ENCODE results near the gene NAV2. TPM values are rescaled to one million over a fixed set of nuclear protein-coding genes. Genes with fewer than 3 reads are reported as not detected.

Gene NAV2
- total RNA-seq, 1 donor from 2014 or later = 10.5 TPM

GRCh38 chr11:19935507-19935906, 222.9 kb downstream of the NAV2 start:
- ATAC-seq (ENCODE audit: poor library complexity) (peak; percentile 30), DNase-seq (no peak)
- intact Hi-C loops (cut with DNase I) = loop anchor here (5.0 kb wide), 1 partner anchor 192 kb away; no protein-coding TSS in a partner anchor

GRCh38 chr11:19936461-19936860, 223.8 kb downstream of the NAV2 start:
- DNase-seq (no peak), ATAC-seq (ENCODE audit: poor library complexity) (no peak)
- intact Hi-C loops (cut with DNase I) = loop anchor here (5.0 kb wide), 1 partner anchor 191 kb away; no protein-coding TSS in a partner anchor

GRCh38 chr11:19938169-19938856, 225.7 kb downstream of the NAV2 start:
- intact Hi-C loops (cut with DNase I) = loop anchor here (5.0 kb wide), 1 partner anchor 189 kb away; no protein-coding TSS in a partner anchor
- ATAC-seq (ENCODE audit: poor library complexity) (peak; percentile 75), DNase-seq (peak; percentile 57)

GRCh38 chr11:19938866-19939265, 226.2 kb downstream of the NAV2 start:
- DNase-seq = no peak
- intact Hi-C loops (cut with DNase I) = loop anchor here (5.0 kb wide), 1 partner anchor 188 kb away; no protein-coding TSS in a partner anchor
- no peak for ATAC-seq (ENCODE audit: poor library complexity)

GRCh38 chr11:19939415-19939929, 226.8 kb downstream of the NAV2 start:
- DNase-seq (no peak), ATAC-seq (ENCODE audit: poor library complexity) (no peak)
- intact Hi-C loops (cut with DNase I) = loop anchor here (5.0 kb wide), 1 partner anchor 188 kb away; no protein-coding TSS in a partner anchor

GRCh38 chr11:19940831-19941230, 228.2 kb downstream of the NAV2 start:
- ATAC-seq (ENCODE audit: poor library complexity) (no peak), DNase-seq (no peak)
- intact Hi-C loops (cut with DNase I) = loop anchor here (10.0 kb wide), 1 partner anchor 414 kb away; no protein-coding TSS in a partner anchor

GRCh38 chr11:19946681-19947080, 234.0 kb downstream of the NAV2 start:
- no peak for DNase-seq

GRCh38 chr11:19947537-19948114, 235.0 kb downstream of the NAV2 start:
- intact Hi-C loops (cut with DNase I) = loop anchor here (10.0 kb wide), 1 partner anchor 407 kb away; no protein-coding TSS in a partner anchor
- DNase-seq = no peak
- ATAC-seq (ENCODE audit: poor library complexity) = no peak

More at GRCh38 chr11:19946681-19947080, 234.0 kb downstream of the NAV2 start:
- no peak for ATAC-seq (ENCODE audit: poor library complexity)
- intact Hi-C loops (cut with DNase I) = loop anchor here (10.0 kb wide), 1 partner anchor 408 kb away; no protein-coding TSS in a partner anchor

GRCh38 chr11:19949606-19950005, 237.0 kb downstream of the NAV2 start:
- ATAC-seq (ENCODE audit: poor library complexity) (no peak), DNase-seq (no peak)
- intact Hi-C loops (cut with DNase I) = loop anchor here (5.0 to 10.0 kb wide), 4 partner anchors 98 to 405 kb away; no protein-coding TSS in a partner anchor

- intact Hi-C loops (cut with DNase I) = loop anchor here (5.0 kb wide), 3 partner anchors 96 to 181 kb away; no protein-coding TSS in a partner anchor
- DNase-seq (no peak), ATAC-seq (ENCODE audit: poor library complexity) (peak; percentile 49)
These were observed 239.0 kb downstream of the NAV2 start for GRCh38 chr11:19951558-19952115.

- ATAC-seq (ENCODE audit: poor library complexity) = no peak
- intact Hi-C loops (cut with DNase I) = loop anchor here (5.0 kb wide), 3 partner anchors 95 to 180 kb away; no protein-coding TSS in a partner anchor
- DNase-seq = no peak
These were observed 239.5 kb downstream of the NAV2 start for GRCh38 chr11:19952116-19952605.

- DNase-seq (no peak), ATAC-seq (ENCODE audit: poor library complexity) (no peak)
- intact Hi-C loops (cut with DNase I) = loop anchor here (5.0 kb wide), 3 partner anchors 94 to 179 kb away; no protein-coding TSS in a partner anchor
These were observed 240.3 kb downstream of the NAV2 start for GRCh38 chr11:19952911-19953310.

GRCh38 chr11:19953336-19953735, 240.7 kb downstream of the NAV2 start:
- ATAC-seq (ENCODE audit: poor library complexity) (no peak), DNase-seq (no peak)
- intact Hi-C loops (cut with DNase I) = loop anchor here (5.0 kb wide), 3 partner anchors 94 to 179 kb away; no protein-coding TSS in a partner anchor

- DNase-seq = no peak
- intact Hi-C loops (cut with DNase I) = loop anchor here (5.0 kb wide), 3 partner anchors 93 to 178 kb away; no protein-coding TSS in a partner anchor
- peak; percentile 80 for ATAC-seq (ENCODE audit: poor library complexity)
These were observed 241.3 kb downstream of the NAV2 start for GRCh38 chr11:19953909-19954308.

GRCh38 chr11:19954899-19955298, 242.3 kb downstream of the NAV2 start:
- intact Hi-C loops (cut with DNase I) = loop anchor here (5.0 kb wide), 3 partner anchors 92 to 177 kb away; no protein-coding TSS in a partner anchor
- ATAC-seq (ENCODE audit: poor library complexity) (no peak), DNase-seq (no peak)

GRCh38 chr11:19955660-19956059, 243.0 kb downstream of the NAV2 start:
- peak; percentile 48 for ATAC-seq (ENCODE audit: poor library complexity)
- no peak for DNase-seq
- intact Hi-C loops (cut with DNase I) = loop anchor here (2.0 kb wide), 1 partner anchor 57 kb away; no protein-coding TSS in a partner anchor

GRCh38 chr11:19956228-19956627, 243.6 kb downstream of the NAV2 start:
- ATAC-seq (ENCODE audit: poor library complexity) (no peak), DNase-seq (no peak)
- intact Hi-C loops (cut with DNase I) = loop anchor here (2.0 kb wide), 1 partner anchor 57 kb away; no protein-coding TSS in a partner anchor

GRCh38 chr11:19957294-19957943, 244.8 kb downstream of the NAV2 start:
- intact Hi-C loops (cut with DNase I) = loop anchor here (2.0 kb wide), 1 partner anchor 55 kb away; no protein-coding TSS in a partner anchor
- no peak for ATAC-seq (ENCODE audit: poor library complexity)
- no peak for DNase-seq

All from Right ventricle myocardium superior (tissue), 1 donor.